GM23338 (cell line): ENCODE data around the gene GNG7. TPM values are rescaled to one million over a fixed set of nuclear protein-coding genes. Genes with fewer than 3 reads are reported as not detected.
"Not testable (repeated sequence)": the region's sequence is repeated elsewhere in the genome, so short reads cannot be mapped to it uniquely, and the experiment has no call there.

Experiments used
- ATAC-seq: fragments of 200-7000 bp; cut with Tn5 transposase; 3 replicates; pipeline ENCODE4 v1.9.1; 2020
- DNase-seq: peaks from one replicate; pipeline ENCODE4 v3.0.0-alpha.2; 2015; ENCODE audit warnings: low spot score
- H2AFZ ChIP-seq: fragments of 200-600 bp; sonication (generic); 2 replicates; pipeline ENCODE4 v1.8.0; 2016; ENCODE audit warnings: antibody characterized with exemption, mild to moderate bottlenecking, moderate library complexity
- H3F3A ChIP-seq: fragments of 200-600 bp; sonication (generic); replicated peaks from 2 replicates; pipeline ENCODE4 v1.8.0; 2017; ENCODE audit warnings: antibody characterized with exemption, mixed run types, low read depth
- H3K27ac ChIP-seq: fragments of 200-600 bp; sonication (generic); 2 replicates; pipeline ENCODE4 v1.6.1; 2016; ENCODE audit warnings: low read depth
- H3K27me3 ChIP-seq: fragments of 200-600 bp; sonication (generic); 2 replicates; pipeline ENCODE4 v1.8.0; 2016; ENCODE audit warnings: mild to moderate bottlenecking, mixed run types, moderate library complexity; ENCODE audit not compliant: insufficient read depth
- H3K36me3 ChIP-seq: fragments of 200-600 bp; sonication (generic); 2 replicates; pipeline ENCODE4 v1.8.0; 2016; ENCODE audit warnings: mild to moderate bottlenecking; ENCODE audit not compliant: insufficient read depth
- H3K4me1 ChIP-seq: fragments of 200-600 bp; sonication (generic); 2 replicates; pipeline ENCODE4 v1.8.0; 2016; ENCODE audit warnings: mild to moderate bottlenecking, moderate library complexity; ENCODE audit not compliant: insufficient read depth
- H3K4me2 ChIP-seq: fragments of 200-600 bp; sonication (generic); 2 replicates; pipeline ENCODE4 v1.7.1; 2017; ENCODE audit warnings: mixed run types
- H3K4me3 ChIP-seq: fragments of 200-600 bp; sonication (generic); 2 replicates; pipeline ENCODE4 v1.6.1; 2016; ENCODE audit warnings: mixed run types
- H3K79me2 ChIP-seq: fragments of 200-600 bp; sonication (generic); replicated peaks from 2 replicates; pipeline ENCODE4 v1.8.0; 2017; ENCODE audit warnings: mild to moderate bottlenecking; ENCODE audit not compliant: insufficient read depth
- H3K9me2 ChIP-seq: fragments of 200-600 bp; sonication (generic); 2 replicates; pipeline ENCODE4 v1.8.0; 2017; ENCODE audit not compliant: insufficient read depth
- H4K20me1 ChIP-seq: fragments of 200-600 bp; sonication (generic); replicated peaks from 2 replicates; pipeline ENCODE4 v1.8.0; 2017; ENCODE audit warnings: mild to moderate bottlenecking; ENCODE audit not compliant: insufficient read depth
- H3K27ac Mint-ChIP-seq: 2 replicates; pipeline ENCODE4 v1.8.0; 2020; ENCODE audit warnings: inconsistent platforms, mild to moderate bottlenecking, moderate library complexity, mixed read lengths
- H3K27me3 Mint-ChIP-seq: 3 replicates; pipeline ENCODE4 v1.8.0; 2022; ENCODE audit warnings: low read depth, mild to moderate bottlenecking, moderate library complexity, mixed read lengths, inconsistent platforms; ENCODE audit not compliant: insufficient read depth, poor library complexity
- H3K36me3 Mint-ChIP-seq: 3 replicates; pipeline ENCODE4 v1.8.0; 2021; ENCODE audit warnings: low read depth, mild to moderate bottlenecking, inconsistent platforms, moderate library complexity, mixed read lengths
- H3K4me1 Mint-ChIP-seq: 3 replicates; pipeline ENCODE4 v1.8.0; 2020; ENCODE audit warnings: mild to moderate bottlenecking, inconsistent platforms, mixed read lengths
- H3K4me3 Mint-ChIP-seq: 3 replicates; pipeline ENCODE4 v1.8.0; 2021; ENCODE audit warnings: moderate library complexity, mild to moderate bottlenecking, inconsistent platforms, mixed read lengths
- H3K9me3 Mint-ChIP-seq: 3 replicates; pipeline ENCODE4 v1.8.0; 2020; ENCODE audit warnings: moderate library complexity, mild to moderate bottlenecking, inconsistent platforms, mixed read lengths
- CREB1 ChIP-seq: fragments of 250-450 bp; sonication (Bioruptor Pico); IDR thresholded peaks from 2 replicates; pipeline ENCODE4 v1.5.0; 2020; ENCODE audit warnings: low read depth, mild to moderate bottlenecking, moderate library complexity
- CTCF ChIP-seq, 2 experiments: fragments of 200-600 bp in 1 of 2; sonication (generic) in 1 of 2; conservative IDR thresholded peaks; 2 replicates each; pipeline versions ENCODE4 v1.5.1 to v1.6.1; 2016 to 2017; ENCODE audit warnings: antibody characterized with exemption in 2 of 2, low read depth in 2 of 2, mild to moderate bottlenecking in 2 of 2, moderate library complexity in 1 of 2
- EZH2 ChIP-seq: fragments of 200-600 bp; sonication (generic); IDR thresholded peaks from one replicate; pipeline ENCODE4 v1.8.0; 2017; ENCODE audit warnings: antibody characterized with exemption, mild to moderate bottlenecking, low read depth; ENCODE audit not compliant: unreplicated experiment
- JUNB ChIP-seq: IDR thresholded peaks from one replicate; pipeline ENCODE4 v1.6.1; 2016; ENCODE audit warnings: antibody characterized with exemption; ENCODE audit not compliant: unreplicated experiment
- NANOG ChIP-seq: IDR thresholded peaks from 2 replicates; pipeline ENCODE4 v1.6.1; 2016; ENCODE audit warnings: antibody characterized with exemption, borderline replicate concordance
- REST ChIP-seq: IDR thresholded peaks from one replicate; pipeline ENCODE4 v1.6.1; 2018; ENCODE audit warnings: antibody characterized with exemption; ENCODE audit not compliant: unreplicated experiment
- ZNF462 ChIP-seq: fragments of 250-450 bp; sonication (Bioruptor Pico); IDR thresholded peaks from 2 replicates; pipeline ENCODE4 v1.5.0; 2020; ENCODE audit warnings: mild to moderate bottlenecking, moderate library complexity
- polyA plus RNA-seq: library from polyadenylated mRNA; unstranded; fragments of >200 nt; fragmentation: Nextera tagmentation; extraction: Ambion mirVana; gene quantifications from 2 replicates; pipeline ENCODE4 v1.2.1, GENCODE V29; 2016
- total RNA-seq: library from RNA; depleted of rRNA; stranded (reverse); fragments of >200 nt; shearing (Covaris generic); gene quantifications from 2 replicates; pipeline ENCODE4 v1.2.3, GENCODE V29; 2014

The GNG7 gene
- total and polyA plus RNA-seq, 2 experiments from 2014 or later, result 5.1 to 5.4 TPM

GRCh38 chr19:2567580-2567979 lies 134.9 kb downstream of the GNG7 start:
- Histone ChIP-seq H3K4me2 (no peak overlapping the region), H3K9me2 (peaks cover 4% of the 10 kb centered on the region; the same call in 1 of the 2 replicates), H3F3A (peaks cover 14% of the 10 kb centered on the region; the same call in 1 of the 2 replicates), H3K4me1 (no peaks in the 10 kb centered on the region), H3K36me3 (no peaks in the 10 kb centered on the region), H4K20me1 (no peaks in the 10 kb centered on the region), H3K27ac (no peak overlapping the region), H3K27me3 (no peaks in the 10 kb centered on the region), H2AFZ (no peak overlapping the region), H3K4me3 (no peak overlapping the region), H3K79me2 (no peaks in the 10 kb centered on the region)
- H3K4me1 Mint-ChIP-seq, result no peaks in the 10 kb centered on the region; the same call in 2 of the 3 replicates
- H3K36me3 Mint-ChIP-seq, result no peaks in the 10 kb centered on the region
- H3K4me3 Mint-ChIP-seq, result no peak overlapping the region
- peaks cover 7% of the 10 kb centered on the region for H3K9me3 Mint-ChIP-seq
- ATAC-seq (no peak), DNase-seq (no peak)
- no peak overlapping the region for H3K27ac Mint-ChIP-seq
- TF ChIP-seq ZNF462 (CRISPR knock-in tag) (no peak), EZH2 (no peak), CREB1 (CRISPR knock-in tag) (no peak), CTCF (conservative IDR thresholded peaks at IDR 0.05; ENCODE audit: low read depth in 2 of 2) (no peak), NANOG (no peak), JUNB (no peak), REST (no peak)
- H3K27me3 Mint-ChIP-seq, result peaks cover 20% of the 10 kb centered on the region

GRCh38 chr19:2563546-2563945 lies 138.9 kb downstream of the GNG7 start:
- not testable (repeated sequence) for H3K4me1 Mint-ChIP-seq, H2AFZ ChIP-seq, H3K4me3 ChIP-seq, H3F3A ChIP-seq, H3K36me3 Mint-ChIP-seq, H3K27ac Mint-ChIP-seq, H3K4me2 ChIP-seq, H3K9me2 ChIP-seq, H3K36me3 ChIP-seq, H3K27me3 ChIP-seq, H3K4me3 Mint-ChIP-seq, H4K20me1 ChIP-seq, H3K4me1 ChIP-seq, H3K27ac ChIP-seq, ATAC-seq, H3K9me3 Mint-ChIP-seq, H3K79me2 ChIP-seq, DNase-seq
- peaks cover 12% of the 10 kb centered on the region for H3K27me3 Mint-ChIP-seq
